CD4-positive, alpha-beta T cell treated with Interleukin-4 for 4 hours (primary cell): Measurements from ENCODE around the gene NALCN.

ENCODE experiments used
- DNase-seq: peaks from one replicate; pipeline ENCODE4 v3.0.0-alpha.2; 2020

NALCN gene

DNA sequence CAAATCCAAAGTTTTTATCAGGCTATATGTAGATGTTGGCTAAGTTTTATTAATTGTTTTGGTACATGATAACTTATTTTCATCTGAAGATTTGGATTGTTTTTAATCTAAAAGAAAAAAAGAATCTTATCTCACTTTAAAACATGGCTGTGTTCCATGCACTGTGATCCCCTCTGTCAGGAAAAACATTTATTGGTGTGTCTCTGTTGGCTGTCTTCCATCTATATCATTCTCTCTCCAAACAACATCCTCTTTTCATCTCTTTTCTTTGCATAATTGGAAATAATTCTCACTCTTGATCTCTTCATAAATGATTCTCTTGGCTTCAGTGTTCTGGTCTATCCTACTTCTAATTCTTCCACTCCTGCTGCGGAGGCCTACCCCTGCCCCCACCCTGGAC lies 4.2 kb downstream of the NALCN start:
- no peak for DNase-seq

DNA sequence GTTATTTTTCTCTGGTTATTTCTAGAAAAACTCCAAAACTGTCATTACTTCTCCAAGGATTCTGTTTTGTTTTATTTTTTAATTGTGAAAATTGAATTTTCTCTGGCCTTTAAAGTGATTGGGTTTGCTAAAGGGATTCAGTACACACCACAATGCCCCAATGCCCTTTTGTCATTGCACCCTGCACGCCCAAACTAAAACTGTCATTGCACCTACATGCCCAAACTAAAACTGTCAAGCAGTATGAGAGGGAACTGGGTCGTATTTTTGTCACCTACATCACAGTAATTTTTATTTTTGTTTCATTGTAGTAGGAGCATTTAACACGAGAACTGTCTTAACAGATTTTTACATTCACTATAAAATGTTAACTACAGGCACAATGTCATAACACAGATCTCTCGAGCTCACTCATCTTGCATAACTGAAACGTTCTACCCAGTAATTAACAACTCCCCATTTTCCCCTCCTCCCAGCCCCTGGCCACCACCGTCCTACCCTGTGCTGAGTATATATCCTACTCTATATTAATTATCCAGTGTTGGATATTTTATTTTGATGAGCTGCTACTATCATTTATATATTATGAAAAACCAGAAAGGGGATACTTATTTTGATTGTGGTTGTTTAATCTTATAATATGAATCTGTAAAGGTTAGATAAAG lies 7.2 kb downstream of the NALCN start:
- no peak for DNase-seq

DNA sequence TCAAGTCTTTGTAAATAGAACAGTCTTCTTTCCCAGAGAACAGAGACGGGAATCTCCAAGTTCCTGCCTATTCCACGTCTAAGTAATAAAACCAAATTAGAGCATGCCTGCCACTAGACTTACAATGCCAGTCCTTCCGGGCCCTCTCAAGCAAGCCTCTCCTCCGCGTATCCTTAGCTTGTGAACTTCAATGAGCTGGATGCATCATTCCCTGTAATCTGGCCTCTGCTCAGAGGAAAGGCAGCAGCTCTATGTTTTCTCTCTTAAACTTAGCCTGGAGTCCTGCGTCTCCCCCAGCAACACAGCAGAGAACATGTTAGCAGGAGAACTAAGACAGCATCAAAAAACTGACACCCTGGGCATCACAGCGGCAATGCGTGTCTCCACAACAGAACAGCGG lies 8.2 kb downstream of the NALCN start:
- no peak for DNase-seq

DNA sequence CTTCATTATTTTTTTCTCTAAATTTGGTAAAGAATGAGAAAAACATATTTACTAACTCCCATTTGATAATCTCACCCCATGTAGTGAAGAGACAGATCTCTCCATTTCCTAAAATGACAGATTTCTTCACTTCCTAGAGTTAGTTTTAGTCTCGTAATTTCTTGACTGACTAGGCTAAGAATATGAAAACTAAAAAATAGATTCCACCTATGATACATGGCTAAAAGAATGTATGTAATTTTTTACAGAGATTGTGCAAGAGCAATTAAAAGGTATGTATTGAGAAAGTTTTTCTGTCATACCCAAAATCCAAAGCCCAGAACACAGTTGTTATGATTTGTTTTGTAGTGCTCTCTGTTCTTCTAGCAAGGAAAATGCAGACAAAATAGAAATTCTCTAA lies 9.5 kb downstream of the NALCN start:
- DNase-seq, result no peak

DNA sequence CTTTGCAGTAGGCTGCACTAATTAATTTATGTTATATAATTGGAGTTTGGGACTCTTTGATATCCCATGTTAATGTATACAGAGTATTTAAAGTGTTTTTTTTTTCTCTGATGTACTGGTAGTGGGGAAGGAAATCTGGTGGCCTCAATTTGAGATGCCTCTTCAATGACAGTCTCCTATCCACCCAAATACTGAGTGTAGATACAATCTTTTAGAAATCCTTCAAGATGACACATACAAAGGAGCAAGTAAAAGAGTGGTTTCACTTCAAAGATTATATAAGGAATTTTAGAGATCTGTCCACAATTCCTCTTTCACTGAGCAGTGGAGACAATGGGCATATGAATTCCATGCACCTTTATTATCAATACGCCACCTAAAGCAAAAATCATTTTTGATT lies 15.1 kb downstream of the NALCN start:
- no peak for DNase-seq

DNA sequence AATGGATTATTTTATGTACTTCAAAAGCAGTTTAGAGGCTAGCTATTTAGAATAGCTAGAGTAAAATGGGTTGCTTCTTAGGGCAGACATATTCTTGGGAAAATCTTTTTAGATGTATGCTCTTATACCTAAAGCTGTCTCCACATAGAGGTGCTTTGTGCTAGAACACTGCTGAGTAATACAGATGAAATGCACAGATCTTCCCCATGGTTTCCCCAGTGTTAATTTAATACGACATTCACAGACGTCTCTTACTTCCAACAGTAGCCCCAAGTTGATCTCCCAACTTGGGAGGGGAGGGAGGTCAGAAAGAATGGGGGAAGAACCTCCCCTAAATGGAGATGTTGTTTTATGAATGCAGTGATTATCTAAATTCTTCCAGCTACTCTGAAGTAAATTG lies 16.9 kb downstream of the NALCN start:
- no peak for DNase-seq

DNA sequence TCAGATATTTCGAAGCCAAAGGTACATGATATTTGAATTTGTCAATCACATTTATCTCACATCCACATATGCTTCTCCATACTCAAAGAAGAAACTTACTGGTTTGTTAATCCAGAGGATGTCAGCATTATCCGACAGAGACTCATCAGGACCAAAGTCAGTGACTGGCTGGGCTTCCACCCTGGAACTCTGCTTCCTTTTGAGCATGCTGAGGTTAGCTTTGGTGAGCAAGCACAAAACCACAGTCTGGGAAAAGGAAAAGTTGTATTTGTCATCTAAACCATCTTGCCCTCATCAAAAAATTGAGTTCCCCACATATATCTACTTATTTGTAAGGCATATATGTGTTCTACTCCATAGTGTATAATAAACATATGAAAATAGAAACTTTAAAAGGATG lies 17.4 kb downstream of the NALCN start:
- DNase-seq, result no peak

DNA sequence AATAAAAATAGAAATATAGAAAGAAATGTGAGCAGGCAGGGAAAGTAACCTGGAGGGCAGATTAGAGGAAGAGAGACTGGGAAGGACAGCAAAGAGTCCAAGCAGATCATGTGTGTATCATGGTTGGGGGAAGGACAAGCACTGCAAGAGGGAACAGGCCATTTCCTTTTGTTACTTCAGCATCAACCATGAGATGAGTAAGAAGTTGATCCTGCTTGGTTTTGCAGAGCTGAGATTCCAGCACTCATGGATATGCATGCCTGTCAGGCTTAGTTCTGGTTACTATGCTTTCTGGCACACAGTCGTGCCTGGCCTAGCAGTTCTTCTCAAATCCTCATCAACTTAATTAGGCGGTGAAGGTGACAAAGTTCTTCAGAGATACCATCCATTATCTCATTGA lies 18.1 kb downstream of the NALCN start:
- no peak for DNase-seq

DNA sequence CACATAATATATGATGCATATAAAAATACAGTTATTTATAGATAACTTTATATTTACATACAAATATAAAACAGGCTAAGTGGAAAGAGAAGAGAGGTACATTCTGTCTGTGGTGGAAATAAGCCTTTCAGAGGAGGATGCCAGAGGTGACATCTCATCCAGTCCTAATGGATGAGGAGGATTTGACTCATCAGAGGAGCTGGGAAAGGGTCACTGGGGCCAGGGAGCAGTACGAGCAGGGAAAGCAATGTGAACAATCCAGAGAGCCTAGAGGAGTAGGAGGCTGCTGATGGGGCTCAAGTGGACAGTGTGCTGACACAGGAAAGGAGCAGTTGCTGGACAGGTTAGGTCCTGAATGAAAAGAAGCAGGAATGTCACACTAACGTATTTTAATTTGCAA lies 18.6 kb downstream of the NALCN start:
- DNase-seq, result no peak

DNA sequence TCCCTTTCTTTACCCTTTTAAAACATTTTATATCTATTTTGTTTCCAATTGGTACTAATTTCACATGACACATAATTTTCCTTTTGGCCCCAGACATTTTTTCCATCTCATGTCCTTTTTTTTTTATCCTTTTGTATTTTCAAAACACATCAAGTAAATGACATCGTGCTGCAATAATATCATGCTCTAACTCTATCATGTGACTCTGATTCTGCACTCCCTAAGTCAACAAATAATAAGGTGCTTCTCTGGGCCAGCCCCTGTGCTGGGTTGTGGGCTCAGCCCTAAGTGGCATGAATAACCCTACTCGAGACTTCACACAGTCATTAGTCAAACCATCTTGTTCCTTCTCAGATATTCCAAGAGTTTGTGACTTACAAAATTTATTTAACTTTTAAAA lies 21.7 kb downstream of the NALCN start:
- DNase-seq, result no peak

DNA sequence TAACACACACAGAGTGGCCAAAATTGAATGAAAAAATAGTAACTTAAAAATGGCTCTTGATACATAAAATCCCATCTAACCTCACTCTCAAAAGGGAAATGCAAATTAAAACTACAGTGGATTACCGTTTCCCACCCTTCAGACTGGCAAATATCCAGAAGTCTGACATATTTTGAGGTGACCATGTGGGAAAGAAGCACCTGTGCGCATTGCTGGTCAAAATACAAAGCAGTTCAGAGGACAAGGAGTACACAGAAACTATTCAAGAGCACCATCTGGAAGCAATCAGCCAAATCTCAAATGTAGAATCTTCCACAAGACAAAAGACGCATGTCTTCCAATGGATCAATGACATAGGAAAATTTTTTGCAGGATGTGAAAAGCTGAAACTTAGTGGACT lies 23.2 kb downstream of the NALCN start:
- no peak for DNase-seq

DNA sequence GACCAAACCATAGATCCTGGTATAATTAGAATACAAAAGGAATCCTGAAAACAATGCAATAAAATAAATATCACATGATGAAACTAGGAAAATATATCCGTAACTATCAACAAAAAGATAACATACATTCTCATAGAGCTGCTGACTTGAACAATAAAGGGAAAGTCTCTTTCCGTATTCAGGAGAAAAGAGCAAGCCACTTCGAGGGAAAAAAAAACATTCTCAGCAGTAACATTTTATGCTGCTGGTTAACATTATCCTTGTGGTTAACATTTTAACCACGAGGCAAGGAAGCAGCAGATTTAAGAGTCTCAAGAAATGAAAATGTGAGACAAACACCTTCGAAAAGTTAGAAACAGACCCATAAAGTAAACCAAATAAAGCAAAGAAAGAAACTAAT lies 25.8 kb downstream of the NALCN start:
- no peak for DNase-seq

DNA sequence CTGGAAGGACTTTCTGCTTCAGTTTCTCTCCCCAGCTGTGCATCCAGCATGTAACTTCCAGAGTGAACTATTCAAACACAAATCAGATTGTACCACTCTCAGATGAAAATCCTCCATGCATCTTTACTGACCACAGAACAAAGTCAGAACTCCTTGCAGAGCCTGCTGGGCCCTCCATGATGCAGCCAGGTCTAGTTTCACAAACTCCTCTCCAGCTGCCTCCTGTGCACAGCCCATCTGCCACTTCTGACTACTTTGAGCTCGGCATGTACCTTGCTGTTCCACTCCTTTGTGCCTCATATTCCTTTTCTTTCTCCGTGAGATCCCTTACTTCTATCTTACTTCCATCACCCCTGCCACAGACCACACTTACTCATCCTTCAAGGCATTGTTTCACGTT lies 31.4 kb downstream of the NALCN start:
- DNase-seq, result no peak

DNA sequence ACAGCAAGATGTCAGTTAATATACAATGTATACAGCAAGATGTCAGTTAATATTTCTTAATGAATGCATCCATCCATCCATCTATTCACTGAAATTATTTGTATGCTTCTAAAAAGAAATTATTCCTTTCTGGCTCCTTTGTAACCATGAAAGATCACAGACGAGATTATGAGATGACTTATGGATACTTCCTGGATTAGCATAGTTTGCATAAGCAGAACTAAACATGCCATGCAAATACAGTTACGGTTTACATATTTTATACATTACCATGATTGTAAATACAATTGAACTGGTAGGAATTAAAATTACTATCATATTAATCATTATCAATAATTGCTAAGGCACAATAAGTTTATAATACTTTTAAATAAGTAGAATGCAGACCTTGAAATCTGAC lies 32.7 kb downstream of the NALCN start:
- DNase-seq, result no peak

DNA sequence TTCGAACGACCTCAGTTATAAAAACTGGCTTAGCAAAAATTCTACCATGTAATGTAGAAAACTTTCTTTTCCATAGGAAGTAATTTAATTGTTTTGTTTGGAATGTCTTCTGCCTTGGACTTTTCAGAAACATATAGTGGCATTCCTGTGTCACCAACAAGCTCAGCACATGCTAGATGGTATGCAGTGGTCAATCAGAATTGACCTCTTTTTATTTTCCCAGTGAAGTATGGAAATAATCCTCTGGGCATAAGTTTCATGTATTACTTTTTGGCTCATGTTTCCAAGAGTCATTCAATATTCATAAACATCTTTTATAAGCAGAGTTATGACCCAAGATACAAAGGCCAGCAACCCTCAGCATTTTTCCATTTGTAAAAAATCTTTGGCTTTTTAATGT lies 33.6 kb downstream of the NALCN start:
- no peak for DNase-seq

DNA sequence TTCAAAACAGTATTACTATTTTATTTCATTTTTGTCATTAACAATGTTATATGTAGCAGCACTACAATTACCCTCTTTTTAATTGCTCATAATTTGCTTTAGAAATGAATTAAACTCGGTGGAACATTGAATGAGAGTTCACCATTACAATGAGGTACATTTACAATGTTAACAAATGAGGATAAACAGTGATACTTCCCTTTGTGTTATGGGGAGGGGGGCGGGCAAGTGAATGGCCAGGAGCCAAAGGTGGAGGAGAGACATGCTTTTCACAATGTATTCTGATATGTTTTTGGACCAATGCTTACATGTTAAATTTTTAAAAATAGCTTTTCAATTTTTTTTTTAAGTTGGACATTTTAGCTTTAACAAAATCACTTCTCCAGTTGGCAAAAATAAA lies 34.2 kb downstream of the NALCN start:
- DNase-seq, result no peak

DNA sequence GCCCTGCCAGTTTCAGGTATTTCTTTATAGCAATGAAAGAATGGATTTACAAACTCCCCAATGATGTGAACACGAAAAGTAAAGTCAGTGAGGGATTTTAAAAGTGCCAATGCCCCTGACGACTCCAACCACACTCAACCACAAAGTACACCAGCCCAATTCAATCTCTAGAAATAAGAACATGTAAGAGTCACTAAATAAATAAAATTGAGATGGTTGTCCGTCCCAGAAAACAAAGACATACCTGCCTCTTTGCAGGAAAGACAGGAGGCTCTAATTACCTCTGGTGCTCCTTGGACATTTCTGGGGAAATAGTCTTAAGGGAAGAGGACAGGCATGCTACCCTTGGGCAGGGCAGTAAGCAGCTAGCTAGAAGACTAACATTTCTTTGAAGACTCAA lies 55.8 kb downstream of the NALCN start:
- no peak for DNase-seq

DNA sequence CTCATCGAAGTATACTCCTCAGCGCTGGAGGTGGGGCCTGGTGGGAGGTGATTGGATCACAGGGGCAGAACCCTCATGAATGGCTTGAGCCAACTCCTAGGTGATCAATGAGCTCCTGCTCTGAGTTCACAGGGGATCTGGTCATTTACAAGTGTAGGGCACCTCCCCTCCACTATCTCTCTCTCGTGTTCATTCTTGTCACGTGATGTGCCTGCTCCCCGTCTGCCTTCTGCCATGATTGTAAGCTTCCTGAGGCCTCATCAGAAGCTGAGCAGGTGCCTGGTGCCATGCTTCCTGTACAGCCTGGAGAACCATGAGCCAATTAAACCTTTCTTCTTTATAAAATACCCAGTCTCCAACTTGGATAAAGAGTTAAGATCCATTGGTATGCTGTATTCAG lies 61.4 kb downstream of the NALCN start:
- no peak for DNase-seq

DNA sequence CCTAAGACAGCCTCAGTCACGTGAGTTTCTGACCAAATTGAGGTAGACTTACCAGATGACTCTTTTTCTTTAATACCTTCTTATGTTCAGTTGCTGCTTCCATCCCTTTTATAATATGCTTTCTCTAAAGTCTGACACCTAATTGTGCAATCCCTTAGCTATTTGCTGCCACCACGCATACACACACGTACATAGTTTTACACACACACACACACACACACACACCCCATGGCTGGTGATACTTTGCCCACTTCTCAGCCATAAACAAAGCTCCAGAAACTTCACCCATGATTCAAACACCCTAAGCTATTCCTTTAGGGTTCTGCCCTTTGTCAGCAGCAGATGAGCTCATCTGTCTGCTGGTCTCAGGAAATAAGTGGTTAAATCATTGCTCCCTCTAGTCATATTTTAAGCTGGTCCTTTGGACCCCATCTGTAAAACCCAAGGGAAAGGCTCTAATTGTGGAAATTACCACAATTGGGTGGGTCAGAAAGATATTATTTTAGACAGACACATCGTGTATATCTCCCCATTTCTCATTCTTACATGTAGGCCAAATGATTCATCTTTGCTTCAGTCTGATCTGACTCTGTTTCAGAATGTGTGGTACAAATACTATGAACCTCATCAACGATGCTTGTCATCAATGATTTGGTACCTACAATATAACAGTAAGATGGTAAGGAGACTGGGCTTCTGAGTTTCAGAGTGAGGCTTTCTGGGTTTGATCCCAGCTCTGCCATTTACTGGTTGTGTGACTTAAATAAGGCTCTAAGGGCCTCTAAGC lies 69.2 kb downstream of the NALCN start:
- no peak for DNase-seq

DNA sequence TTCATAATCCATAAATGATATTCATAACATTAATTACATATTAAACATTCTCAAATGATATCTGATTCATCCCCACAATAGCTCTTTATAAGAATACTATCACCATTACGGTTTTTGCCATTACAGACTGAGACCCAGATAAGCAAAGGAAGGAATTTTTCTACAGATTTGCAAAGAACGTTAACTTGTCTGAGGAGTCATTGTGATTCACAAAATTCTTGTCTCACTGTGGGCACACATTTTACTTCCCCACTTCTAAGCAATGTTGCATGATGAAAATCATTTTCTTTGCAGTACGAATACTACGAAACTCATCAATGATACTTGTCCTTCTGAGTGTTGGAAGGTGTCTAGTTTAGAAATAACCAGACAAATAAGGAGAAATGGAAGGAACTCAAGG lies 70.1 kb downstream of the NALCN start:
- no peak for DNase-seq

DNA sequence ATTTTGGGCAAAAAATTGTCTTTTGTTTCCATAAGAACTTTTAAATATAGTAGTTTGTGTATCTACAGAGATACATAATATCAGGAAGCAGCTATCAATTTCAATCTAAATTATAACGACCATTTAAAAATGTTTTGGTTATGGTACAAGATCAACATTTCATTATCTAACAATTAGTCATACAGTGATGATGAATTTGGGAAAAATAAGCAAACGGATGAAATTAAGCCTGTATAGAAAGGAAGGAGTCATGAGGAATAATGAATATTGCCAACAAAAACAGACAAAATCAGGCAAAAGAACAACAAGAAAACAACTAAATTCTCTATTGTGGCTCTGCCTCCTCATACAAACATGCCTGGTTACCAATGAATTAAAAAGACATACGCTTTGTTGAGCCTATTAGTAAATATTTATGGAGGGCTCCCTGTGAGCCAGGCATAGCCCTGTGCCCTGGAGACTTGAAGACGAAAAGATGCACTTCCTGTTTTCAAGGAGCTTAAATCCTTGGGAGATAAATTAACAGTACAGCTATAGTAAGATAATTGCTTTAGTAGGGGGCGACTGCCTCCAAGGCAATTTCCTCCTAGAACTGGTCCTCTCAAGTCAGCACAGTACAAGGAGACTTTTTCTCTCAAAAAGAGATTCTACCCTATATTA lies 73.0 kb downstream of the NALCN start:
- no peak for DNase-seq

DNA sequence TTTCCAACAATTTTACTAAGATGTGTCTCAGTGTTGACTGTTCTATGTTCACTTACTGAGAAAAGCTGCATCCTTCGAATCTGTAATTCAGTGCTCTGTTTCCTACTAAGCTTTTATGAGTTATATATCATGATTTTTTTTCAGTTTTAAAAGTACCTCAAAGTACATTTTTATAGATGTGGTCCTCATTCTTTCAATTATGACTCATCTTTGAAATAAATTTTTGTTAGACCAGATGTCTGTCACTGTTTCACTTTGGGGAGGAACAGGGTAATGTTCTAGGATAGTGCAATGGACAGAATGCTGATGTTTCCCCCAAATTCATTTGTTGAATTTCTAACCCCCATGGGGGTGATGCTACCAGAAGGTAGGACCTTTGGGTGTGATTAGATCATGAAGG lies 74.8 kb downstream of the NALCN start:
- no peak for DNase-seq

DNA sequence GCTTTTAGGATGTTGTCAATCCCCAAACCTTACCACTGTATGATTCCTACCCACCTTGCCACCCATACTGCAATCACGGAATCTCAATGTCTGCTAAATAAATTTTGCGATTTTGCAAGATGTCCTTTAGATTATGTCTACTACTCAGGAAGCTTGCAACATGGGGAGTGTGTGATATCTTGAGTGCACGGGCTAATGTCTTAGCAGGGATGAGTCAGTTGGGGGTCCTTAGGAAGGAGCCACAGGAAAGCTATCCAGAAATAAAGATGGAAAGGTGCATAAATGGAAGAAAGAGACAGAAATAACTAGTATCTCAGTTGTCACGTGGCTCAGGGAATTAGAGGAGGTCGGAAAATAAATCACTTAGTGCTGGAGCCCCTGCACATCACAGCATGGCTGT lies 77.1 kb downstream of the NALCN start:
- DNase-seq, result no peak

DNA sequence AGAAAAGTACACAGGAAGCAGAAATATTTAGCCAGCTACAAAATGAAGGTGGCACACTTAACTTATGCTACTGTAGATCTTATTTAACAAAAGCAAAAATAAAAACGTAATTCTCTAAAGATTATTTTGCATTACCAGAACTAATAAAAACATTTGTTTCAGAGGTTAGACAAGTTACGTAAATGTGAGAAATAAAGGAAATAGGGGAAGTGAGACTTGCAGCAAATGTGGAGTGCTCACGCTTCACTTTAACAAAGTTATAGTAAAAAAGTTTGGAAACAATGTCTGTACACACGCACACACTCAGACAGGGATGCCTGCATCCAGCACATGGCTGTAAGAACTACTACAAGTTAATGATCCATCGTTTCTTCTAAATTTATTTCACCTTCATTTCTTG lies 83.7 kb downstream of the NALCN start:
- no peak for DNase-seq

DNA sequence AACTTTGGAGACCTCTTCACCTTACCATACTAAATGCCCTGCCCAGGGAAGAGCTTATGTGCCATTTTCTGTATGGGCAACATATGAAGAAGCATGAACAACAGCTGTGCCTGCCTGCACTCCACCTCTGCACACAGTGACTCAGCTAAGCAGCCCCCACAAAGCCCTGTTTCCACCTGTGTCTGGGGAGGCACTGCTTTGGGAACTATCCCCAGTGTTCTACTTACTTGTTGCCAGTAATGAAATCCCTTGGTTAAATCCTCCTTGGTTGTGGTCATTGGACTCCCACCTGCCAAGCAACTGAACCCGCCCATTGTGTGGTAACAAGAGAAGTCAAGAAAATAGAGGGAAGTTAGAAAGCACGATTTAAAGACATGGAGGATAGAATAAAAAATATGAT lies 84.6 kb downstream of the NALCN start:
- no peak for DNase-seq
